ENCODE measurements around the gene ZNRF3. TPM values are rescaled to one million over a fixed set of nuclear protein-coding genes. Genes with fewer than 3 reads are reported as not detected.

ZNRF3 gene
- total RNA-seq, 1 donor from 2014 or later: 6.7 TPM

DNA sequence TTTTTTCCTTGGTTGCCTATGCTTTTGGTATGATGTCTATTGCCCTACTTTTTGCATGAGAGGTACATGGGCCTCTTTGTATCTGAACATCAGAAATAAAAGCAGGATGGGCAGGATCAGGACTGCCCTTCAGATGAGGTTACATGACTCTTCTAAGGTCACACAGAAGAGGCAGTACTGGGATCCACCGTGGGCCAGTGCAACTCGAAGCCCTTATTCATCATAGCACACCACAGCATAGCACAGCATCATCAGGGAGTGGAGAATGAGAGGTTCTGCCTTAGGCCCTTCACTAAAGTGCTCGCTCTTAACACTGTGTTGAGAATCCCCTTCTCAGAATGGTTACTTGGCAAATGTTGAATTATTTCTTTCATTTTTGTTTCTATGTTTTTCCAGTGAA lies 90.0 kb downstream of the ZNRF3 start:
- H3K9me3 Mint-ChIP-seq (ENCODE audit: low read depth): peaks cover 5% of the 10 kb centered on the region
- TF ChIP-seq, protein P1, sequence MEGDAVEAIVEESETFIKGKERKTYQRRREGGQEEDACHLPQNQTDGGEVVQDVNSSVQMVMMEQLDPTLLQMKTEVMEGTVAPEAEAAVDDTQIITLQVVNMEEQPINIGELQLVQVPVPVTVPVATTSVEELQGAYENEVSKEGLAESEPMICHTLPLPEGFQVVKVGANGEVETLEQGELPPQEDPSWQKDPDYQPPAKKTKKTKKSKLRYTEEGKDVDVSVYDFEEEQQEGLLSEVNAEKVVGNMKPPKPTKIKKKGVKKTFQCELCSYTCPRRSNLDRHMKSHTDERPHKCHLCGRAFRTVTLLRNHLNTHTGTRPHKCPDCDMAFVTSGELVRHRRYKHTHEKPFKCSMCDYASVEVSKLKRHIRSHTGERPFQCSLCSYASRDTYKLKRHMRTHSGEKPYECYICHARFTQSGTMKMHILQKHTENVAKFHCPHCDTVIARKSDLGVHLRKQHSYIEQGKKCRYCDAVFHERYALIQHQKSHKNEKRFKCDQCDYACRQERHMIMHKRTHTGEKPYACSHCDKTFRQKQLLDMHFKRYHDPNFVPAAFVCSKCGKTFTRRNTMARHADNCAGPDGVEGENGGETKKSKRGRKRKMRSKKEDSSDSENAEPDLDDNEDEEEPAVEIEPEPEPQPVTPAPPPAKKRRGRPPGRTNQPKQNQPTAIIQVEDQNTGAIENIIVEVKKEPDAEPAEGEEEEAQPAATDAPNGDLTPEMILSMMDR (IDR thresholded peaks at IDR 0.05): no peak
- H3K36me3 Mint-ChIP-seq (ENCODE audit: low read depth): peaks cover 1% of the 10 kb centered on the region
- no peak overlapping the region for H3K27ac Mint-ChIP-seq (ENCODE audit: unreplicated experiment)
- H3K4me1 Mint-ChIP-seq (ENCODE audit: low read depth): peaks cover 35% of the 10 kb centered on the region
- no peak for DNase-seq (ENCODE audit: low spot score)
- H3K27me3 Mint-ChIP-seq (ENCODE audit: low read depth): no peaks in the 10 kb centered on the region
- H3K4me3 Mint-ChIP-seq (ENCODE audit: unreplicated experiment): no peak overlapping the region

DNA sequence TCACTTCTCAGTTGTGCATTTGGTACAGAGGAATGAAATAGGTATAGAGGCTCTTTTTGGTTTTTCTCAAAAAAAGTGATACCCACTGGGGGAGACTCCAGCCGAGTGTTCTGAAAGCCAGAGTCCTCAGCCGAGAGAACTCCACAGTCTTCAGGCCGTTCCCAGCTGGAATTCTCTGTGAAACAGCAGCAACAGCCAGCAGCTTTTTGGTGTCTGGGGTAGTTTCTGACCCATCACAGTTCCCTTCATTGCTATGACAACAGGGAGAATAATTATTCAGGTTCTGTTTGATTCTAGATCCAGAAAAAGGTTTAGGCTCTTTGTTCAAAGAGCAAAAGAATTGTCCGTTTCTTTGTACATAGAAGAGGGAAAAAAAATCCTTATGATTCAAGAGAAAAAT lies 93.7 kb downstream of the ZNRF3 start:
- Mint-ChIP-seq H3K4me3 (ENCODE audit: unreplicated experiment) (peak overlapping the region; percentile 57), H3K4me1 (ENCODE audit: low read depth) (peaks cover 44% of the 10 kb centered on the region), H3K36me3 (ENCODE audit: low read depth) (no peaks in the 10 kb centered on the region), H3K27ac (ENCODE audit: unreplicated experiment) (peak overlapping the region; percentile 93), H3K27me3 (ENCODE audit: low read depth) (no peaks in the 10 kb centered on the region), H3K9me3 (ENCODE audit: low read depth) (no peaks in the 10 kb centered on the region)
- TF ChIP-seq, protein P1 (IDR thresholded peaks at IDR 0.05): no peak
- no peak for DNase-seq (ENCODE audit: low spot score)

DNA sequence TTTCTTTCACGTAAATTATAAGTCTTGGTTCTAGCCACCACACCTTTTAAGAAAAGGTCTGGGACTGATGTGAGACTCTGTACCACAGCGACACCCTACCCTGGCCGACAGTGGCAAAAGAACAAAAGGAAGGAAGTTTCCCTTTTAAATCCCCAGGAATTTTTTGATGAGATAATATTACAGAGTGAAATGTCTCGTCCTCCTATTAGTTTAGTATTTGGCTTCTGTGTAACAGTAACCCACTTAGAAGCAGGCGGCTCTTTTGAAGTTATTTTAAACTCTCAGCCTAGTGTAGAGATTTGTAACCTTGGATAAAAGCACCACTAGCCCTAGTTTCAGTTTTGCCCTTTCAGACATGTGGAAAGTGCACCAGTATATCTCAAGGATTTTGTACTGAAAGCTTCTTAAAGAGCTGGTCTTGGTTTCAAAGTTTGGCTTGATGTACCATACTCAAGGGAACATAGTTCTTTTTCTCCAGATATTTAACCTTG lies 94.2 kb downstream of the ZNRF3 start:
- Mint-ChIP-seq H3K4me1 (ENCODE audit: low read depth) (peaks cover 45% of the 10 kb centered on the region), H3K27ac (ENCODE audit: unreplicated experiment) (peak overlapping the region; percentile 93), H3K4me3 (ENCODE audit: unreplicated experiment) (peak overlapping the region; percentile 57), H3K9me3 (ENCODE audit: low read depth) (no peaks in the 10 kb centered on the region), H3K27me3 (ENCODE audit: low read depth) (no peaks in the 10 kb centered on the region), H3K36me3 (ENCODE audit: low read depth) (no peaks in the 10 kb centered on the region)
- TF ChIP-seq, protein P1 (IDR thresholded peaks at IDR 0.05): peak; percentile 33
- DNase-seq (ENCODE audit: low spot score): no peak

DNA sequence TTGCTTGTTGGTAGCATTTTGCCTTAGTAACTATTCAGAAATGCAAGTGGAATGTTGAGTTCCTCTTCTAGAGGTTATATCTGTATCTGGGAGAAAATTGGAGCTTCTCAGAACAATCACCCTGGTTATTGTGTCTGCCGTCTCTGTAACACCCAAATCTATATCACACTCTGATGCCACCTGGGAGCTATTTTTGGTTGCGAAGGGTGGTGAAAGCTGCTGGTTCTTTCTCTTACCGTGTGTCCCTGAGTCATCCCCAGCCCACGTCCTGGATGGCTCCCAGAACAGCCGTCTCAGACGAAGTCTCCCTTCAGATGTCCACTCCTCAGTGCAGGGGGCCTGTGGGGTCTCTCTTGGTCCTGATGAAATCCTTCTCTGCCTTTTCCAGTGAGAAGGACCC lies 94.8 kb downstream of the ZNRF3 start:
- no peak for DNase-seq (ENCODE audit: low spot score)
- no peaks in the 10 kb centered on the region for H3K9me3 Mint-ChIP-seq (ENCODE audit: low read depth)
- no peaks in the 10 kb centered on the region for H3K36me3 Mint-ChIP-seq (ENCODE audit: low read depth)
- TF ChIP-seq, protein P1 (IDR thresholded peaks at IDR 0.05): no peak
- H3K4me3 Mint-ChIP-seq (ENCODE audit: unreplicated experiment): no peak overlapping the region
- H3K27me3 Mint-ChIP-seq (ENCODE audit: low read depth): no peaks in the 10 kb centered on the region
- H3K4me1 Mint-ChIP-seq (ENCODE audit: low read depth): peaks cover 51% of the 10 kb centered on the region
- H3K27ac Mint-ChIP-seq (ENCODE audit: unreplicated experiment): peak overlapping the region; percentile 93

DNA sequence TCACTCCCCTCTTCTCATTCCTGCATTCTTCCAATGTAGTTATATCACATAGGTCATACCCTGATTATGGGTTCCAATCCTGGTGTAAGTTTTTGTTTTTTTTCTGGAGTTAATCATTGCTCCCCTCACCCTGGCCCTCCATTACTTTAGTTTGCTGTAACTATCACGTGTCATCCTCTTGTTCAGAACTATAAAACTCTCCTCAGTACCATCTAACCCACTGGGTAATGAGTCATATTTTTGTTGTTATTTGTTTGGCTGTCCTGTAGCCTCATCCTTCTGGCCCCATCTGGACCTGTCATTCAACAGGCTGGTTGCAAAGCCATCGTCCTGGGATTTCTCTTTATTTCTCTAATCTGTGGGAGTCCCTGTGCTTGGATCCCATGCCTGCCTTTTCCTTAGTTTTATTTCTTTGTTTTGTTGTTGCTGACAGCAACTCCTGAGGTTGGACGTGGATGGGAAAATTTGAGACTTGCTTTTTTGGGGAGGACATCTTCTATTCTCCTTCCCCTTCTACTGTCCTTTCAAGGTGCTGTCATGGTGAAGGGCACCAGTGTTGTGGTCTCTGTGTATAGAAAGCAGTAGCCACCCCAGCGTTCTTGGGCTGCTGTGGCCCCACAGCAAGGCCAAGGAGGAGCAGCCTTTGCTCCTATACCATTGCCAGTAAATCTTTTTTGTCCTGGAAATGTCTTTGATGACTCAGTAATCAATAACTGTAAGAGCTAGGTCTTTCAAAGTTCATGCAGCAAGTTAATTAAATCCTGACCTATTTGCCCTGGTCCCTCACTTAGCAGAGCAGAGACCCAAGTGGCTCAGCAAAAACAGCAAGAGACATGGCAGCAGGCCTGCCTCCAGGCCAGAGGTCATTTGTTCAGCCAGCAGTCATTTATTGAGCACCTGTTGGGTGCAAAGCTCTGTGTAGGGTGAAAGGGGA lies 95.8 kb downstream of the ZNRF3 start:
- Mint-ChIP-seq H3K27ac (ENCODE audit: unreplicated experiment) (peak overlapping the region; percentile 93), H3K9me3 (ENCODE audit: low read depth) (no peaks in the 10 kb centered on the region), H3K36me3 (ENCODE audit: low read depth) (no peaks in the 10 kb centered on the region), H3K4me3 (ENCODE audit: unreplicated experiment) (no peak overlapping the region), H3K27me3 (ENCODE audit: low read depth) (no peaks in the 10 kb centered on the region), H3K4me1 (ENCODE audit: low read depth) (peaks cover 57% of the 10 kb centered on the region)
- DNase-seq (ENCODE audit: low spot score): no peak
- TF ChIP-seq, protein P1 (IDR thresholded peaks at IDR 0.05): no peak

Data from chondrocyte (in vitro differentiated cells).